HL-60 (cell line): ENCODE results near the gene POLR1B.

Experiments
- POLR2AphosphoS5 ChIP-seq: IDR thresholded peaks from 2 replicates; pipeline ENCODE4 v1.6.1; 2012; ENCODE audit warnings: low read depth
- REST ChIP-seq: IDR thresholded peaks from 2 replicates; pipeline ENCODE4 v1.6.1; 2012; ENCODE audit warnings: low read depth; ENCODE audit not compliant: insufficient replicate concordance
- SPI1 ChIP-seq: IDR thresholded peaks from 2 replicates; pipeline ENCODE4 v1.6.1; 2012; ENCODE audit warnings: low read depth, mild to moderate bottlenecking, borderline replicate concordance
- TF ChIP-seq, protein P1 (sequence below): IDR thresholded peaks from one replicate; pipeline ENCODE4 v1.5.1; 2011; ENCODE audit warnings: low read length, control low read depth, inconsistent platforms; ENCODE audit not compliant: insufficient read depth

DNA sequence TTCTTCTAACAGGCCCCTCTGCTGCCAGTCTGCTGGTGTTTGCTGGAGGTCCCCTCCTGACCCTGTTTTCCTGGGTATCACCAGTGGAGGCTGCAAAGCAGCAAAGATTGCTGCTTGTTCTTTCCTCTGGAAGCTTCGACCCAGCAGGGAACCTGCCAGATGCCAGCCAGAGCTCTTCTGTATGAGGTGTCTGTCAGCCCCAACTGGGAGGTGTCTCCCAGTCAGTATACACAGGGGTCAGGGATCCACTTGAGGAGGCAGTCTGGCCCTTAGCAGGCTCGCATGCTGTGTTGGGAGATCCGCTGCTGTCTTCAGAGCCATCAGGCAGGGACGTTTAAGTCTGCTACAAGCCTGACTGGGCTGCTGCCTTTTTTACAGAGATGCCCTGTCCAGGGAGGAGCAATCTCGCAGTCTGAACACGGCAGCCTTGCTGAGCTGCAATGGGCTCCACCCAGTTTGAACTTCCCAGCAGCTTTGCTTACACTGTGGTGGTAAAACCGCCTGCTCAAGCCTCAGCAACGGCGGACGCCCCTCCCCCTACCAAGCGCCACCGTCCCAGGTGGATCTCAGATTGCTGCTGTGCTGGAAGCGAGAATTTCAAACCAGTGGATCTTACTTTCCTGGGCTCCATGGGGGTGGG is 72.1 kb downstream of the POLR1B start:
- TF ChIP-seq POLR2AphosphoS5 (no peak), SPI1 (no peak), REST (no peak)
- TF ChIP-seq, protein P1, sequence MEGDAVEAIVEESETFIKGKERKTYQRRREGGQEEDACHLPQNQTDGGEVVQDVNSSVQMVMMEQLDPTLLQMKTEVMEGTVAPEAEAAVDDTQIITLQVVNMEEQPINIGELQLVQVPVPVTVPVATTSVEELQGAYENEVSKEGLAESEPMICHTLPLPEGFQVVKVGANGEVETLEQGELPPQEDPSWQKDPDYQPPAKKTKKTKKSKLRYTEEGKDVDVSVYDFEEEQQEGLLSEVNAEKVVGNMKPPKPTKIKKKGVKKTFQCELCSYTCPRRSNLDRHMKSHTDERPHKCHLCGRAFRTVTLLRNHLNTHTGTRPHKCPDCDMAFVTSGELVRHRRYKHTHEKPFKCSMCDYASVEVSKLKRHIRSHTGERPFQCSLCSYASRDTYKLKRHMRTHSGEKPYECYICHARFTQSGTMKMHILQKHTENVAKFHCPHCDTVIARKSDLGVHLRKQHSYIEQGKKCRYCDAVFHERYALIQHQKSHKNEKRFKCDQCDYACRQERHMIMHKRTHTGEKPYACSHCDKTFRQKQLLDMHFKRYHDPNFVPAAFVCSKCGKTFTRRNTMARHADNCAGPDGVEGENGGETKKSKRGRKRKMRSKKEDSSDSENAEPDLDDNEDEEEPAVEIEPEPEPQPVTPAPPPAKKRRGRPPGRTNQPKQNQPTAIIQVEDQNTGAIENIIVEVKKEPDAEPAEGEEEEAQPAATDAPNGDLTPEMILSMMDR = no peak
